ENCODE results near the gene CDK19. TPM values are rescaled to one million over a fixed set of nuclear protein-coding genes. Genes with fewer than 3 reads are reported as not detected.

CDK19 gene
- total RNA-seq, 2 donors from 2014 or later = 16.8 to 20.8 TPM

- Mint-ChIP-seq H3K36me3 (ENCODE audit: low read depth) (no peaks in the 10 kb centered on the region), H3K9me3 (no peaks in the 10 kb centered on the region), H3K27ac (no peak overlapping the region), H3K4me1 (no peaks in the 10 kb centered on the region), H3K4me3 (no peak overlapping the region), H3K27me3 (ENCODE audit: insufficient read depth) (peaks cover 17% of the 10 kb centered on the region)
- 38 to 90% methylated on average over 1 to 5 of the region's 5 CpGs for WGBS, 2 experiments (ENCODE audit: insufficient coverage in 1 of 2, insufficient read length in 1 of 2)
- H3K36me3 ChIP-seq (ENCODE audit: control insufficient read depth, insufficient read depth, low read length) = no peaks in the 10 kb centered on the region
- H3K4me3 ChIP-seq (ENCODE audit: low read length) = no peak overlapping the region
- no peak overlapping the region for H3K27ac ChIP-seq (ENCODE audit: low read depth, low read length)
- no peaks in the 10 kb centered on the region for H3K9me3 ChIP-seq (ENCODE audit: control insufficient read depth, low read length)
- DNase-seq = no peak
- no peak for TF ChIP-seq CTCF (conservative IDR thresholded peaks at IDR 0.05)
- H3K4me1 ChIP-seq (ENCODE audit: control insufficient read depth, insufficient read depth, low read length) = no peaks in the 10 kb centered on the region
- peaks cover 23% of the 10 kb centered on the region for H3K27me3 ChIP-seq (ENCODE audit: control insufficient read depth, insufficient read depth, low read length, poor library complexity, severe bottlenecking)
- H3K9ac ChIP-seq (ENCODE audit: extremely low read depth, low read length, poor library complexity, severe bottlenecking) = no peak overlapping the region
These were observed 38.6 kb upstream of the CDK19 start for GRCh38 chr6:110853754-110854477.

- no peaks in the 10 kb centered on the region for H3K9me3 ChIP-seq (ENCODE audit: control insufficient read depth, low read length)
- no peak overlapping the region for H3K4me3 Mint-ChIP-seq
- 88 to 100% methylated on average over 1 to 2 of the region's 2 CpGs for WGBS, 2 experiments (ENCODE audit: insufficient coverage in 1 of 2, insufficient read length in 1 of 2)
- no peaks in the 10 kb centered on the region for H3K36me3 Mint-ChIP-seq (ENCODE audit: low read depth)
- H3K4me1 Mint-ChIP-seq = no peaks in the 10 kb centered on the region
- peaks cover 29% of the 10 kb centered on the region for H3K27me3 Mint-ChIP-seq (ENCODE audit: insufficient read depth)
- DNase-seq = no peak
- TF ChIP-seq CTCF (conservative IDR thresholded peaks at IDR 0.05) = no peak
- H3K4me1 ChIP-seq (ENCODE audit: control insufficient read depth, insufficient read depth, low read length) = no peaks in the 10 kb centered on the region
- H3K27ac ChIP-seq (ENCODE audit: low read depth, low read length) = no peak overlapping the region
- H3K36me3 ChIP-seq (ENCODE audit: control insufficient read depth, insufficient read depth, low read length) = no peaks in the 10 kb centered on the region
- no peaks in the 10 kb centered on the region for H3K9me3 Mint-ChIP-seq
- no peak overlapping the region for H3K4me3 ChIP-seq (ENCODE audit: low read length)
- H3K9ac ChIP-seq (ENCODE audit: extremely low read depth, low read length, poor library complexity, severe bottlenecking) = no peak overlapping the region
- H3K27me3 ChIP-seq (ENCODE audit: control insufficient read depth, insufficient read depth, low read length, poor library complexity, severe bottlenecking) = peaks cover 31% of the 10 kb centered on the region
- H3K27ac Mint-ChIP-seq = no peak overlapping the region
These were observed 37.5 kb upstream of the CDK19 start for GRCh38 chr6:110852773-110853172.

GRCh38 chr6:110849781-110850180 lies 34.5 kb upstream of the CDK19 start:
- no peak overlapping the region for H3K9ac ChIP-seq (ENCODE audit: extremely low read depth, low read length, poor library complexity, severe bottlenecking)
- H3K27ac ChIP-seq (ENCODE audit: low read depth, low read length) = no peak overlapping the region
- H3K9me3 ChIP-seq (ENCODE audit: control insufficient read depth, low read length) = no peaks in the 10 kb centered on the region
- Mint-ChIP-seq H3K9me3 (no peaks in the 10 kb centered on the region), H3K4me3 (no peak overlapping the region), H3K27ac (no peak overlapping the region), H3K27me3 (ENCODE audit: insufficient read depth) (peaks cover 48% of the 10 kb centered on the region), H3K36me3 (ENCODE audit: low read depth) (no peaks in the 10 kb centered on the region), H3K4me1 (no peaks in the 10 kb centered on the region)
- no peak overlapping the region for H3K4me3 ChIP-seq (ENCODE audit: low read length)
- WGBS, 2 experiments (ENCODE audit: insufficient coverage in 1 of 2, insufficient read length in 1 of 2) = 81 to 89% methylated on average over 4 of the region's 4 CpGs
- H3K4me1 ChIP-seq (ENCODE audit: control insufficient read depth, insufficient read depth, low read length) = no peaks in the 10 kb centered on the region
- H3K27me3 ChIP-seq (ENCODE audit: control insufficient read depth, insufficient read depth, low read length, poor library complexity, severe bottlenecking) = peaks cover 54% of the 10 kb centered on the region
- no peaks in the 10 kb centered on the region for H3K36me3 ChIP-seq (ENCODE audit: control insufficient read depth, insufficient read depth, low read length)
- no peak for TF ChIP-seq CTCF (conservative IDR thresholded peaks at IDR 0.05)
- no peak for DNase-seq
